HEK293 (cell line): ENCODE measurements around the gene PPP3CA.
A peak's percentile ranks its signal among the peaks of the same experiment; 100 is the strongest.
"Not testable (repeated sequence)": the region's sequence is repeated elsewhere in the genome, so short reads cannot be mapped to it uniquely, and the experiment has no call there.

ENCODE experiments used
- CTCF ChIA-PET: fragments of 350-600 bp; formaldehyde crosslinking; extraction: SDS; loops from one replicate; lab custom pipeline; 2021; ENCODE audit warnings: antibody characterized with exemption; lab: Yijun Ruan, JAX
- POLR2A ChIA-PET: fragments of 300-600 bp; formaldehyde crosslinking; extraction: SDS; loops from one replicate; lab custom pipeline; 2020; ENCODE audit warnings: antibody characterized with exemption, inconsistent platforms; lab: Yijun Ruan, JAX
- H3K27ac ChIP-seq: fragments of 200-500 bp; sonication (Bioruptor generic); 2 replicates; pipeline ENCODE4 v1.5.1; 2014; ENCODE audit warnings: low read depth, low read length, control low read depth, inconsistent platforms; ENCODE audit errors: extremely low read depth
- H3K36me3 ChIP-seq, 2 experiments: fragments of 200-500 bp in 1 of 2; sonication (Bioruptor generic) in 1 of 2; 1 replicate in 1 of 2; 2 replicates in 1 of 2; pipeline ENCODE4 v1.5.1; 2014 to 2017; ENCODE audit warnings: inconsistent platforms in 2 of 2, low read length in 2 of 2; ENCODE audit not compliant: control insufficient read depth in 2 of 2, insufficient read depth in 1 of 2
- H3K4me1 ChIP-seq: fragments of 200-500 bp; sonication (Bioruptor generic); 2 replicates; pipeline ENCODE4 v1.5.1; 2014; ENCODE audit warnings: mild to moderate bottlenecking, low read length, inconsistent platforms; ENCODE audit not compliant: control insufficient read depth, insufficient read depth
- H3K4me3 ChIP-seq: 2 replicates; pipeline ENCODE4 v1.5.1; 2011; ENCODE audit warnings: low read depth, mild to moderate bottlenecking, control low read depth, low read length, moderate library complexity
- H3K9me3 ChIP-seq: fragments of 200-500 bp; sonication (Bioruptor generic); 2 replicates; pipeline ENCODE4 v1.5.1; 2014; ENCODE audit warnings: low read depth, low read length, inconsistent platforms; ENCODE audit not compliant: control insufficient read depth, insufficient read depth
- SETDB1 ChIP-seq: IDR thresholded peaks from one replicate; pipeline ENCODE4 v1.6.1; 2017; ENCODE audit warnings: mild to moderate bottlenecking, low read length, moderate library complexity, mixed read lengths; ENCODE audit not compliant: insufficient read length
- ZFP3 ChIP-seq: fragments of 450-650 bp; formaldehyde crosslinking; IDR thresholded peaks from 2 replicates; pipeline ENCODE4 v1.5.1; 2016; ENCODE audit warnings: low read depth, missing biosample characterization, missing genetic modification characterization
- ZNF114 ChIP-seq: fragments of 450-650 bp; formaldehyde crosslinking; IDR thresholded peaks from 2 replicates; pipeline ENCODE4 v1.5.0; 2017; ENCODE audit warnings: missing biosample characterization, missing genetic modification characterization
- ZNF132 ChIP-seq: fragments of 450-650 bp; formaldehyde crosslinking; IDR thresholded peaks from 2 replicates; pipeline ENCODE4 v1.5.1; 2017; ENCODE audit warnings: missing biosample characterization, missing genetic modification characterization, borderline replicate concordance
- ZNF214 ChIP-seq: fragments of 450-650 bp; formaldehyde crosslinking; IDR thresholded peaks from 2 replicates; pipeline ENCODE4 v1.5.1; 2017; ENCODE audit warnings: missing biosample characterization, mild to moderate bottlenecking, missing genetic modification characterization, borderline replicate concordance
- ZNF223 ChIP-seq: fragments of 450-650 bp; formaldehyde crosslinking; IDR thresholded peaks from 2 replicates; pipeline ENCODE4 v1.5.1; 2016; ENCODE audit warnings: missing biosample characterization, missing genetic modification characterization
- ZNF292 ChIP-seq: fragments of 450-650 bp; formaldehyde crosslinking; IDR thresholded peaks from 2 replicates; pipeline ENCODE4 v1.5.1; 2016; ENCODE audit warnings: low read depth, missing biosample characterization, missing genetic modification characterization, borderline replicate concordance
- ZNF354C ChIP-seq: fragments of 450-650 bp; formaldehyde crosslinking; IDR thresholded peaks from 2 replicates; pipeline ENCODE4 v1.5.1; 2016; ENCODE audit warnings: missing biosample characterization, missing genetic modification characterization, low read depth, borderline replicate concordance
- ZNF394 ChIP-seq: fragments of 450-650 bp; formaldehyde crosslinking; IDR thresholded peaks from 2 replicates; pipeline ENCODE4 v1.5.1; 2016; ENCODE audit warnings: missing biosample characterization, missing genetic modification characterization, mild to moderate bottlenecking, moderate library complexity, borderline replicate concordance
- ZNF510 ChIP-seq: fragments of 450-650 bp; formaldehyde crosslinking; IDR thresholded peaks from 2 replicates; pipeline ENCODE4 v1.5.1; 2018; ENCODE audit warnings: mild to moderate bottlenecking, missing genetic modification characterization, missing biosample characterization; ENCODE audit not compliant: insufficient replicate concordance
- ZNF571 ChIP-seq: fragments of 450-650 bp; formaldehyde crosslinking; IDR thresholded peaks from 2 replicates; pipeline ENCODE4 v1.5.0; 2017; ENCODE audit warnings: missing biosample characterization, missing genetic modification characterization
- ZNF654 ChIP-seq: fragments of 450-650 bp; formaldehyde crosslinking; IDR thresholded peaks from 2 replicates; pipeline ENCODE4 v1.5.1; 2016; ENCODE audit warnings: low read depth, missing biosample characterization, missing genetic modification characterization
- ZNF664 ChIP-seq: fragments of 450-650 bp; formaldehyde crosslinking; IDR thresholded peaks from 2 replicates; pipeline ENCODE4 v1.5.1; 2016; ENCODE audit warnings: missing biosample characterization, missing genetic modification characterization
- ZNF747 ChIP-seq: fragments of 450-650 bp; formaldehyde crosslinking; IDR thresholded peaks from 2 replicates; pipeline ENCODE4 v1.5.1; 2016; ENCODE audit warnings: missing biosample characterization, missing genetic modification characterization
- ZNF76 ChIP-seq: fragments of 450-650 bp; formaldehyde crosslinking; IDR thresholded peaks from 2 replicates; pipeline ENCODE4; 2016; ENCODE audit warnings: low read depth, missing biosample characterization, missing genetic modification characterization, borderline replicate concordance
- ZNF776 ChIP-seq: fragments of 450-650 bp; formaldehyde crosslinking; IDR thresholded peaks from 2 replicates; pipeline ENCODE4 v1.5.0; 2017; ENCODE audit warnings: missing biosample characterization, missing genetic modification characterization, borderline replicate concordance
- ZNF792 ChIP-seq: fragments of 450-650 bp; formaldehyde crosslinking; IDR thresholded peaks from 2 replicates; pipeline ENCODE4 v1.5.1; 2016; ENCODE audit warnings: missing biosample characterization, missing genetic modification characterization
- TF ChIP-seq, protein P1 (sequence below): fragments of 450-650 bp; formaldehyde crosslinking; IDR thresholded peaks from 2 replicates; pipeline ENCODE4 v1.5.0; 2017; ENCODE audit warnings: missing biosample characterization, missing genetic modification characterization, borderline replicate concordance
- TF ChIP-seq, protein P2 (sequence below): fragments of 450-650 bp; formaldehyde crosslinking; IDR thresholded peaks from 2 replicates; pipeline ENCODE4 v1.5.1; 2016; ENCODE audit warnings: missing biosample characterization, missing genetic modification characterization
- TF ChIP-seq, protein P3 (sequence below): fragments of 450-650 bp; formaldehyde crosslinking; optimal IDR thresholded peaks from 2 replicates; pipeline ENCODE3; 2016; ENCODE audit warnings: missing biosample characterization, mild to moderate bottlenecking, missing genetic modification characterization
- TF ChIP-seq, protein P4 (sequence below): fragments of 450-650 bp; formaldehyde crosslinking; IDR thresholded peaks from 2 replicates; pipeline ENCODE4 v1.5.1; 2017; ENCODE audit warnings: missing biosample characterization, missing genetic modification characterization

Gene PPP3CA

DNA sequence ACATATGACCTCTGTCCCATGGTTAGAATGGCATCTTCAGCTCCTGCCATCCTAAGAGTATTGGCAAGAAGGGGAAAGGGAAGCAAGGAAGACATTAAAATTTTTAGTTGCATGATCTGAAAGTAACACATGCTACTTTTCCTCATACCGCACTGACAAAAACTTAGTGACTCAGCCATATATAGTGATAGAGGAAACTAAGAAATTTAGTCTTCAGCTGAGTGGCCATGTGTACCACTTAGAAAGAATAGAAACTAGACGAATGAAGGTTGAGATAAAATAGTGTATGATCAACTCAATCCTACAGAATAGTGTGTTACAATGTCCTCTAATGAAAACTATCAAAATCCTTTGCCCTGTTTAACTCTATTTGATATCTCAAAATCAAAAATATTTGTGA lies 164.1 kb downstream of the PPP3CA start:
- no peaks in the 10 kb centered on the region for H3K9me3 ChIP-seq
- CTCF ChIA-PET, result interaction anchor here (0.6 kb wide), 1 partner anchor 1696 kb away, joined by 5 read pairs; no protein-coding TSS in a partner anchor
- POLR2A ChIA-PET, result no interaction called here
- H3K36me3 ChIP-seq, result peaks cover 0 to 6% of the 10 kb centered on the region in 2 experiments; a peak in 1 of 3 replicates
- no peak overlapping the region for H3K27ac ChIP-seq
- no peak for TF ChIP-seq ZNF792 (tag by site-specific recombination)
- TF ChIP-seq ZNF223 (tag by site-specific recombination), result no peak
- no peak for TF ChIP-seq ZNF354C
- TF ChIP-seq ZNF292 (tag by site-specific recombination), result no peak
- no peak for TF ChIP-seq ZNF214 (tag by site-specific recombination)
- TF ChIP-seq ZNF747 (tag by site-specific recombination), result no peak
- TF ChIP-seq, protein P1, sequence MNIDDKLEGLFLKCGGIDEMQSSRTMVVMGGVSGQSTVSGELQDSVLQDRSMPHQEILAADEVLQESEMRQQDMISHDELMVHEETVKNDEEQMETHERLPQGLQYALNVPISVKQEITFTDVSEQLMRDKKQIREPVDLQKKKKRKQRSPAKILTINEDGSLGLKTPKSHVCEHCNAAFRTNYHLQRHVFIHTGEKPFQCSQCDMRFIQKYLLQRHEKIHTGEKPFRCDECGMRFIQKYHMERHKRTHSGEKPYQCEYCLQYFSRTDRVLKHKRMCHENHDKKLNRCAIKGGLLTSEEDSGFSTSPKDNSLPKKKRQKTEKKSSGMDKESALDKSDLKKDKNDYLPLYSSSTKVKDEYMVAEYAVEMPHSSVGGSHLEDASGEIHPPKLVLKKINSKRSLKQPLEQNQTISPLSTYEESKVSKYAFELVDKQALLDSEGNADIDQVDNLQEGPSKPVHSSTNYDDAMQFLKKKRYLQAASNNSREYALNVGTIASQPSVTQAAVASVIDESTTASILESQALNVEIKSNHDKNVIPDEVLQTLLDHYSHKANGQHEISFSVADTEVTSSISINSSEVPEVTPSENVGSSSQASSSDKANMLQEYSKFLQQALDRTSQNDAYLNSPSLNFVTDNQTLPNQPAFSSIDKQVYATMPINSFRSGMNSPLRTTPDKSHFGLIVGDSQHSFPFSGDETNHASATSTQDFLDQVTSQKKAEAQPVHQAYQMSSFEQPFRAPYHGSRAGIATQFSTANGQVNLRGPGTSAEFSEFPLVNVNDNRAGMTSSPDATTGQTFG, result no peak
- TF ChIP-seq ZNF776 (tag by site-specific recombination), result no peak
- TF ChIP-seq ZNF132 (tag by site-specific recombination), result no peak
- TF ChIP-seq, protein P2, sequence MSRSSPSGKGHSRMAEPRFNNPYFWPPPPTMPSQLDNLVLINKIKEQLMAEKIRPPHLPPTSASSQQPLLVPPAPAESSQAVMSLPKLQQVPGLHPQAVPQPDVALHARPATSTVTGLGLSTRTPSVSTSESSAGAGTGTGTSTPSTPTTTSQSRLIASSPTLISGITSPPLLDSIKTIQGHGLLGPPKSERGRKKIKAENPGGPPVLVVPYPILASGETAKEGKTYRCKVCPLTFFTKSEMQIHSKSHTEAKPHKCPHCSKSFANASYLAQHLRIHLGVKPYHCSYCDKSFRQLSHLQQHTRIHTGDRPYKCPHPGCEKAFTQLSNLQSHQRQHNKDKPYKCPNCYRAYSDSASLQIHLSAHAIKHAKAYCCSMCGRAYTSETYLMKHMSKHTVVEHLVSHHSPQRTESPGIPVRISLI (tag by site-specific recombination), result no peak
- TF ChIP-seq ZNF654 (tag by site-specific recombination), result no peak
- TF ChIP-seq ZNF114, result no peak
- TF ChIP-seq, protein P3, sequence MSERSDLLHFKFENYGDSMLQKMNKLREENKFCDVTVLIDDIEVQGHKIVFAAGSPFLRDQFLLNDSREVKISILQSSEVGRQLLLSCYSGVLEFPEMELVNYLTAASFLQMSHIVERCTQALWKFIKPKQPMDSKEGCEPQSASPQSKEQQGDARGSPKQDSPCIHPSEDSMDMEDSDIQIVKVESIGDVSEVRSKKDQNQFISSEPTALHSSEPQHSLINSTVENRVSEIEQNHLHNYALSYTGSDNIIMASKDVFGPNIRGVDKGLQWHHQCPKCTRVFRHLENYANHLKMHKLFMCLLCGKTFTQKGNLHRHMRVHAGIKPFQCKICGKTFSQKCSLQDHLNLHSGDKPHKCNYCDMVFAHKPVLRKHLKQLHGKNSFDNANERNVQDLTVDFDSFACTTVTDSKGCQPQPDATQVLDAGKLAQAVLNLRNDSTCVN, result no peak
- TF ChIP-seq ZFP3 (tag by site-specific recombination), result no peak
- no peak overlapping the region for H3K4me3 ChIP-seq
- H3K4me1 ChIP-seq, result no peaks in the 10 kb centered on the region

DNA sequence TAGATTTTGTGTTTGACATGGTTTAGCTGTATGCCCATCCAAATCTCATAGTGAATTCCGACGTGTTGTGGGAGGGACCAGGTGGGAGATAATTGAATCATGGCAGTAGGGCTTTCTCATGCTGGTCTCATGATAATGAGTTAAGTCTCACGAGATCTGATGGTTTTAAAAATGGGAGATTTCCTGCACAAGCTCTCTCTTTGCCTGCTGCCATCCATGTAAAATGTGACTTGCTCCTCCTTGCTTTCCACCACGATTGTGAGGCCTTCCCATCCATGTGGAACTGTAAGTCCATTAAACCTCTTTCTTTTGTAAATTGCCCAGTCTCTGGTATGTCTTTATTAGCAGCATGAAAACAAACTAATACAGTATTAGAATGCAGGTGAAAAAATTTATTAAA lies 164.6 kb downstream of the PPP3CA start:
- H3K4me3 ChIP-seq, H3K9me3 ChIP-seq, H3K36me3 ChIP-seq, H3K27ac ChIP-seq, H3K4me1 ChIP-seq, POLR2A ChIA-PET: not testable (repeated sequence)
- CTCF ChIA-PET, result interaction anchor here (0.6 kb wide), 1 partner anchor 1696 kb away, joined by 5 read pairs; no protein-coding TSS in a partner anchor
- TF ChIP-seq SETDB1, result peak; percentile 39

DNA sequence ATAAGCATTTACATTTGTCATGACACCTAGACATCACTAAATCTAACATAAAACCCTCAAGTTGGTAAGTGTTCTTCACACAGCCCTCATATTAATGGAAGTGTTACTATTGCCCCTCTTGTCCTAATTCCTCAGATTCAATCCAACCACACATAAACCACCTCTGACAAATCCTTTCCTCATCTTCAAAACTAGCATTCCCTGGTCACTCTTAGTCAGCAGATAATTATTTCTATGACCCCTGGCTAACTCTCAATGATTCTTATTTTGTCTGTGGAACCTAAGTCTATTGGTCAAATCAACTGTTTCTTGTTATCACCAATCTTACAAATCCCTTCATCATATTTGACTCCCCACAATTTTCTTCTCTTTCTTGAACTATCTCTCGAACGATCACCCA lies 168.6 kb downstream of the PPP3CA start:
- TF ChIP-seq ZNF571 (tag by site-specific recombination), result no peak
- TF ChIP-seq, protein P4, sequence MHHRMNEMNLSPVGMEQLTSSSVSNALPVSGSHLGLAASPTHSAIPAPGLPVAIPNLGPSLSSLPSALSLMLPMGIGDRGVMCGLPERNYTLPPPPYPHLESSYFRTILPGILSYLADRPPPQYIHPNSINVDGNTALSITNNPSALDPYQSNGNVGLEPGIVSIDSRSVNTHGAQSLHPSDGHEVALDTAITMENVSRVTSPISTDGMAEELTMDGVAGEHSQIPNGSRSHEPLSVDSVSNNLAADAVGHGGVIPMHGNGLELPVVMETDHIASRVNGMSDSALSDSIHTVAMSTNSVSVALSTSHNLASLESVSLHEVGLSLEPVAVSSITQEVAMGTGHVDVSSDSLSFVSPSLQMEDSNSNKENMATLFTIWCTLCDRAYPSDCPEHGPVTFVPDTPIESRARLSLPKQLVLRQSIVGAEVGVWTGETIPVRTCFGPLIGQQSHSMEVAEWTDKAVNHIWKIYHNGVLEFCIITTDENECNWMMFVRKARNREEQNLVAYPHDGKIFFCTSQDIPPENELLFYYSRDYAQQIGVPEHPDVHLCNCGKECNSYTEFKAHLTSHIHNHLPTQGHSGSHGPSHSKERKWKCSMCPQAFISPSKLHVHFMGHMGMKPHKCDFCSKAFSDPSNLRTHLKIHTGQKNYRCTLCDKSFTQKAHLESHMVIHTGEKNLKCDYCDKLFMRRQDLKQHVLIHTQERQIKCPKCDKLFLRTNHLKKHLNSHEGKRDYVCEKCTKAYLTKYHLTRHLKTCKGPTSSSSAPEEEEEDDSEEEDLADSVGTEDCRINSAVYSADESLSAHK (tag by site-specific recombination), result no peak
- no peak for TF ChIP-seq ZNF664
- TF ChIP-seq ZNF76 (tag by site-specific recombination), result no peak
- no peak for TF ChIP-seq ZNF792 (tag by site-specific recombination)
- no peak for TF ChIP-seq ZNF510 (tag by site-specific recombination)
- TF ChIP-seq ZNF394 (tag by site-specific recombination), result no peak
- no peaks in the 10 kb centered on the region for H3K9me3 ChIP-seq
- H3K27ac ChIP-seq, result no peak overlapping the region
- ChIA-PET POLR2A (no interaction called here), CTCF (no interaction called here)
- H3K4me1 ChIP-seq, result no peaks in the 10 kb centered on the region
- no peak overlapping the region for H3K4me3 ChIP-seq
- H3K36me3 ChIP-seq, result peaks cover 0 to 6% of the 10 kb centered on the region in 2 experiments; a peak in 1 of 3 replicates
